ENCODE data around the gene CDH23.
"Not testable (repeated sequence)": the region's sequence is repeated elsewhere in the genome, so short reads cannot be mapped to it uniquely, and the experiment has no call there.

The CDH23 gene

GRCh38 chr10:71598621-71599055, 201.9 kb downstream of the CDH23 start:
- no peak overlapping the region for H3K27ac ChIP-seq (ENCODE audit: insufficient read depth, low read depth, low read length, poor library complexity, severe bottlenecking)
- no peaks in the 10 kb centered on the region for H3K36me3 ChIP-seq (ENCODE audit: control insufficient read depth, insufficient read depth, low read length)
- H3K9me3 ChIP-seq (ENCODE audit: control insufficient read depth, low read length) = no peaks in the 10 kb centered on the region
- no peak overlapping the region for H3K4me3 ChIP-seq (ENCODE audit: insufficient read depth, low read depth, low read length)
- H3K4me1 ChIP-seq (ENCODE audit: control insufficient read depth, insufficient read depth, low read length) = peaks cover 11% of the 10 kb centered on the region
- no peaks in the 10 kb centered on the region for H3K27me3 ChIP-seq (ENCODE audit: control insufficient read depth, insufficient read depth, low read length, poor library complexity, severe bottlenecking)
- WGBS, 2 experiments = 76 to 77% methylated on average over 9 to 10 of the region's 10 CpGs

GRCh38 chr10:71599518-71599917, 202.8 kb downstream of the CDH23 start:
- WGBS, 2 experiments = 93 to 98% methylated on average over 2 of the region's 2 CpGs
- Histone ChIP-seq H3K9me3 (ENCODE audit: control insufficient read depth, low read length) (no peaks in the 10 kb centered on the region), H3K27ac (ENCODE audit: insufficient read depth, low read depth, low read length, poor library complexity, severe bottlenecking) (no peak overlapping the region), H3K36me3 (ENCODE audit: control insufficient read depth, insufficient read depth, low read length) (no peaks in the 10 kb centered on the region), H3K4me3 (ENCODE audit: insufficient read depth, low read depth, low read length) (no peak overlapping the region), H3K27me3 (ENCODE audit: control insufficient read depth, insufficient read depth, low read length, poor library complexity, severe bottlenecking) (no peaks in the 10 kb centered on the region), H3K4me1 (ENCODE audit: control insufficient read depth, insufficient read depth, low read length) (peaks cover 11% of the 10 kb centered on the region)

DNA sequence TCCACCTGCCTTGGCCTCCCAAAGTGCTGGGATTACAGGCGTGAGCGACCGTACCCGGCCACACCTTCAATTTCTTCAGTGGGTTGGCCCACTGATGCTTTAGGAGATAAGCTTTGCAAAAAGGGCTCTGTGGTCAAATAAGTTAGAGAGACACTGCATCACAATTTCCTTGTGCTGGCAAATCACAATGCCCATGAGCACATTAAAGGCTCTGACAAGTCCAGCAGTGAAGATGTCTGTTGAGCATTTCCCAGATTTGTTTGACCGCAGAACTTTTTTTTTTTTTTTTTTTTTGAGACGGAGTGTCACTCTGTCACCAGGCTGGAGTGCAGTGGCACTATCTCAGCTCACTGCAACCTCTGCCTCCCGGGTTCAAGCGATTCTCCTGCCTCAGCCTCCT, 203.5 kb downstream of the CDH23 start:
- H3K36me3 ChIP-seq (ENCODE audit: control insufficient read depth, insufficient read depth, low read length); H3K9me3 ChIP-seq (ENCODE audit: control insufficient read depth, low read length); H3K4me3 ChIP-seq (ENCODE audit: insufficient read depth, low read depth, low read length); H3K27ac ChIP-seq (ENCODE audit: insufficient read depth, low read depth, low read length, poor library complexity, severe bottlenecking); H3K27me3 ChIP-seq (ENCODE audit: control insufficient read depth, insufficient read depth, low read length, poor library complexity, severe bottlenecking): not testable (repeated sequence)
- WGBS, 2 experiments = 93 to 96% methylated on average over 8 of the region's 8 CpGs
- H3K4me1 ChIP-seq (ENCODE audit: control insufficient read depth, insufficient read depth, low read length) = peaks cover 11% of the 10 kb centered on the region

DNA sequence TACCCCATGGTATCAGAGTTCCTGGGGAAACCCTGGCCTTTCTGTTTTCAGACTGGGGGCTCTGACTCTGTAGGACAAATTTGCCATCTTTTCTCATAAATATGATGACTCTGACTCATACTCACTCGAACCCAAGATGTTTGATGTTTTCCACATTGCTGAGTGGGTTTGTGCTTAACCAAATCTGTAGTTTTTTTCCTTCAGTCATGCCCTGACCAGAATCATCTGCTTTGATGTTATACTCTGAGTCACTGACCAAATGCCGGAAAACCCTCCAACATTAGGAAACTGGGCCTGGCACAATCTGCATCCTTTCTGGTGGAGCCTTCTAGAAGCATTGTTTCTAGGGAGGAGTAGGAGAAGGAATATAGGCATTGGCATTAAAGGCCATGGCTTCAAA, 204.1 kb downstream of the CDH23 start:
- no peaks in the 10 kb centered on the region for H3K9me3 ChIP-seq (ENCODE audit: control insufficient read depth, low read length)
- H3K4me3 ChIP-seq (ENCODE audit: insufficient read depth, low read depth, low read length) = no peak overlapping the region
- H3K4me1 ChIP-seq (ENCODE audit: control insufficient read depth, insufficient read depth, low read length) = peaks cover 11% of the 10 kb centered on the region
- WGBS, 2 experiments = 92 to 94% methylated on average over 2 of the region's 2 CpGs
- no peaks in the 10 kb centered on the region for H3K27me3 ChIP-seq (ENCODE audit: control insufficient read depth, insufficient read depth, low read length, poor library complexity, severe bottlenecking)
- H3K27ac ChIP-seq (ENCODE audit: insufficient read depth, low read depth, low read length, poor library complexity, severe bottlenecking) = peak overlapping the region; percentile 8
- no peaks in the 10 kb centered on the region for H3K36me3 ChIP-seq (ENCODE audit: control insufficient read depth, insufficient read depth, low read length)

GRCh38 chr10:71601273-71601672, 204.6 kb downstream of the CDH23 start:
- Histone ChIP-seq H3K36me3 (ENCODE audit: control insufficient read depth, insufficient read depth, low read length) (no peaks in the 10 kb centered on the region), H3K27me3 (ENCODE audit: control insufficient read depth, insufficient read depth, low read length, poor library complexity, severe bottlenecking) (no peaks in the 10 kb centered on the region), H3K9me3 (ENCODE audit: control insufficient read depth, low read length) (no peaks in the 10 kb centered on the region), H3K4me1 (ENCODE audit: control insufficient read depth, insufficient read depth, low read length) (peaks cover 11% of the 10 kb centered on the region), H3K27ac (ENCODE audit: insufficient read depth, low read depth, low read length, poor library complexity, severe bottlenecking) (peak overlapping the region; percentile 8), H3K4me3 (ENCODE audit: insufficient read depth, low read depth, low read length) (no peak overlapping the region)
- WGBS, 2 experiments = 88 to 90% methylated on average over 5 of the region's 5 CpGs

DNA sequence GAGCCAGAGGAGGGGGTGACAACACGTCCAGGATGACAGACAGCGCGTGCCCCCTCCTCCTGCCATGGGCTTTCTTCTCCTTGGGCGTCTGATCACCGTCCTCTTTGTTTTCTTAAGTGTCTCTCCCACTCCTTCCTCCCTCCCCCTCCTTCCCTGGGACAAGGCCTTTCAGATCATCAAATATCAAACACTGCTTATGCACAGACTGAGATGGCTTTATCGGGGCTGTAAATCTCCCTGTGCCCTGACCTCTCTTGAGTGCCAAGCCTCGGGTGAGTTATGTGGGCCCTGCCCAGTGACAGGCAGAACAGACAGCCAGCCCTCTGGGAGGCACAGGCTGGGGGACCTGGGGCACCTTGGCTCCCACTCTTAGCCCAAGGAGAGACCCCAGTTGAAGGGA, 206.4 kb downstream of the CDH23 start:
- H3K27me3 ChIP-seq (ENCODE audit: control insufficient read depth, insufficient read depth, low read length, poor library complexity, severe bottlenecking) = no peaks in the 10 kb centered on the region
- WGBS, 2 experiments = 60 to 65% methylated on average over 7 of the region's 7 CpGs
- H3K36me3 ChIP-seq (ENCODE audit: control insufficient read depth, insufficient read depth, low read length) = no peaks in the 10 kb centered on the region
- H3K4me1 ChIP-seq (ENCODE audit: control insufficient read depth, insufficient read depth, low read length) = peaks cover 17% of the 10 kb centered on the region
- H3K27ac ChIP-seq (ENCODE audit: insufficient read depth, low read depth, low read length, poor library complexity, severe bottlenecking) = no peak overlapping the region
- H3K4me3 ChIP-seq (ENCODE audit: insufficient read depth, low read depth, low read length) = no peak overlapping the region
- H3K9me3 ChIP-seq (ENCODE audit: control insufficient read depth, low read length) = no peaks in the 10 kb centered on the region

- no peaks in the 10 kb centered on the region for H3K36me3 ChIP-seq (ENCODE audit: control insufficient read depth, insufficient read depth, low read length)
- H3K4me1 ChIP-seq (ENCODE audit: control insufficient read depth, insufficient read depth, low read length) = peaks cover 19% of the 10 kb centered on the region
- H3K9me3 ChIP-seq (ENCODE audit: control insufficient read depth, low read length) = no peaks in the 10 kb centered on the region
- no peak overlapping the region for H3K4me3 ChIP-seq (ENCODE audit: insufficient read depth, low read depth, low read length)
- H3K27me3 ChIP-seq (ENCODE audit: control insufficient read depth, insufficient read depth, low read length, poor library complexity, severe bottlenecking) = no peaks in the 10 kb centered on the region
- WGBS, 2 experiments = 94 to 97% methylated on average over 4 of the region's 4 CpGs
- H3K27ac ChIP-seq (ENCODE audit: insufficient read depth, low read depth, low read length, poor library complexity, severe bottlenecking) = no peak overlapping the region
Measured at GRCh38 chr10:71603754-71604153, 207.0 kb downstream of the CDH23 start.

DNA sequence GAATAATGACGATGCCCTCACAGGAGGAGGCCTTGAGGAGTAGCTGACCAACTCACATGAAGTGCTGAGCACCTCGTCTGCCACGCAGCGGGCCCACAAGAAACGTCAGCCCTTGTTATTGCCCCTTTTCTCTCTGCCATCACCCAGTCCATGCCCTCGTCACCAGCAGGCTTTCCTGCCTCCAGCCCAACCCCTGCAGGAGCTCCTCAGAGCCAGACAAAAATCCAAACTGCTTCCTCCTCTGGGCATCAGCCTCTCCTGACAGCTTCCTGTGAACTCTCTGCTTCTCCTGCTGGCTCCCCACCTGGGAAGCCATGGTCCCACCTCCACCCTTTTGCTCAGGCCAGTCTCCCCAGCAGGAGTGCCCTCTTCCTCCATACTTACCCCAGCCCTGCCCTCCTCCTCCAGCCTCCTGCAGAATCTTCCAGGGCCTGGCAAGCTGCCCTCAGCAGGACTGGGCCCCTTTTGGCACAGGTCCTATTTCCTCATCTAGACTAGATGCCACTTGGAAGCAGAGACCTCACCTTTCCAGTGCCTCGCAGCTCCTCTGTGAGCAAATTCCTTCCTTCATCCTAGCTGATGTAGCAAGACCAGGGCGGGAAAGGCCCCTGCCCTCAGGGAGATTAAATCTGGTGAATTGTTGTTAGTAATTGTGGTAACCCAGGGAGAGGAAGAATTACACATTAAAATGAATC, 207.8 kb downstream of the CDH23 start:
- Histone ChIP-seq H3K27ac (ENCODE audit: insufficient read depth, low read depth, low read length, poor library complexity, severe bottlenecking) (no peak overlapping the region), H3K27me3 (ENCODE audit: control insufficient read depth, insufficient read depth, low read length, poor library complexity, severe bottlenecking) (no peaks in the 10 kb centered on the region), H3K36me3 (ENCODE audit: control insufficient read depth, insufficient read depth, low read length) (no peaks in the 10 kb centered on the region), H3K4me1 (ENCODE audit: control insufficient read depth, insufficient read depth, low read length) (peaks cover 24% of the 10 kb centered on the region), H3K4me3 (ENCODE audit: insufficient read depth, low read depth, low read length) (no peak overlapping the region), H3K9me3 (ENCODE audit: control insufficient read depth, low read length) (no peaks in the 10 kb centered on the region)
- 86 to 89% methylated on average over 8 of the region's 8 CpGs for WGBS, 2 experiments

GRCh38 chr10:71605263-71605962, 208.7 kb downstream of the CDH23 start:
- no peak overlapping the region for H3K27ac ChIP-seq (ENCODE audit: insufficient read depth, low read depth, low read length, poor library complexity, severe bottlenecking)
- peaks cover 27% of the 10 kb centered on the region for H3K4me1 ChIP-seq (ENCODE audit: control insufficient read depth, insufficient read depth, low read length)
- 88 to 93% methylated on average over 2 of the region's 2 CpGs for WGBS, 2 experiments
- no peaks in the 10 kb centered on the region for H3K27me3 ChIP-seq (ENCODE audit: control insufficient read depth, insufficient read depth, low read length, poor library complexity, severe bottlenecking)
- H3K9me3 ChIP-seq (ENCODE audit: control insufficient read depth, low read length) = no peaks in the 10 kb centered on the region
- no peak overlapping the region for H3K4me3 ChIP-seq (ENCODE audit: insufficient read depth, low read depth, low read length)
- no peaks in the 10 kb centered on the region for H3K36me3 ChIP-seq (ENCODE audit: control insufficient read depth, insufficient read depth, low read length)

GRCh38 chr10:71606257-71607081, 209.7 kb downstream of the CDH23 start:
- Histone ChIP-seq H3K27me3 (ENCODE audit: control insufficient read depth, insufficient read depth, low read length, poor library complexity, severe bottlenecking) (no peaks in the 10 kb centered on the region), H3K9me3 (ENCODE audit: control insufficient read depth, low read length) (no peaks in the 10 kb centered on the region), H3K27ac (ENCODE audit: insufficient read depth, low read depth, low read length, poor library complexity, severe bottlenecking) (peak overlapping the region; percentile 26), H3K4me1 (ENCODE audit: control insufficient read depth, insufficient read depth, low read length) (peaks cover 37% of the 10 kb centered on the region), H3K36me3 (ENCODE audit: control insufficient read depth, insufficient read depth, low read length) (no peaks in the 10 kb centered on the region), H3K4me3 (ENCODE audit: insufficient read depth, low read depth, low read length) (no peak overlapping the region)
- WGBS, 2 experiments = 26 to 37% methylated on average over 9 of the region's 9 CpGs

Data from ectodermal cell (in vitro differentiated cells).